ENCODE results near the gene GART. TPM values are rescaled to one million over a fixed set of nuclear protein-coding genes. Genes with fewer than 3 reads are reported as not detected.

Gene GART
- total and polyA plus RNA-seq, 2 of the 8 experiments (the other 6 are each of a cell fraction or from before 2014, with no cell fraction given) = 23.1 to 231 TPM

DNA sequence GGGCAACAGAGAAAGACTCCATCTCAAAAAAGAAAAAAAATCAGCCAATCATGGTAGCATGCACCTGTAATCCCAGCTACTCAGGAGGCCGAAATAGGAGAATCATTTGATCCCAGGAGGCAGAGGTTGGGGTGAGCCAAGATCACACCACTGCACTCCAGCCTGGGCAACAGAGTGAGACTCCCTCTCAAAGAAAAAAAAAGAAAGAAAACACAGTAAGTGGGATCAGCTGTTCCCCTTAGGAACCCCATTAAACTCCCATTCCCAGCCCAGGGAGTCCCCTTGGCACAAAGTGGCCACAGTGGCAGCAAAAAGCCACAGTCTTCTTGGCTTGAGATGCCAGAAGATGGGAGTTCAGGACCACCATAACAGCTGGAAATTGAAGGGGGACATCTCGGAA is 71.2 kb downstream of the GART start:
- Histone ChIP-seq H3K27me3 (replicated peaks in 1 of 4; ENCODE audit: control insufficient read depth in 3 of 4, extremely low read depth in 1 of 4, insufficient read depth in 3 of 4, low read length in 3 of 4) (no peaks in the 10 kb centered on the region), H2BK5ac (ENCODE audit: low read depth, low read length) (no peak overlapping the region), H2BK15ac (ENCODE audit: low read length) (no peak overlapping the region), H3K56ac (replicated peaks; ENCODE audit: insufficient read length, low read depth, low read length) (no peak overlapping the region), H3K79me1 (ENCODE audit: low read depth, low read length) (no peaks in the 10 kb centered on the region), H2BK120ac (replicated peaks; ENCODE audit: low read depth, low read length) (no peak overlapping the region), H2BK12ac (ENCODE audit: low read depth, low read length) (no peak overlapping the region), H3K4me1 (replicated peaks in 1 of 4; ENCODE audit: control insufficient read depth in 3 of 4, insufficient read depth in 4 of 4, low read length in 3 of 4) (no peaks in the 10 kb centered on the region), H3K4me3 (ENCODE audit: extremely low read depth in 1 of 4, insufficient read depth in 2 of 4, low read depth in 3 of 4, low read length in 4 of 4) (no peak overlapping the region), H3K4me2 (ENCODE audit: insufficient read depth in 1 of 2, low read depth in 2 of 2, low read length in 2 of 2) (no peak overlapping the region), H3K27ac (ENCODE audit: low read depth, low read length) (no peak overlapping the region), H4K91ac (replicated peaks; ENCODE audit: insufficient read length, low read length) (no peak overlapping the region), H4K8ac (ENCODE audit: extremely low read depth, insufficient read depth, low read length) (no peak overlapping the region), H4K5ac (ENCODE audit: insufficient read length, low read depth, low read length) (no peak overlapping the region), H3K18ac (ENCODE audit: extremely low read depth, low read length) (no peak overlapping the region), H2AK5ac (ENCODE audit: low read depth, low read length) (no peak overlapping the region), H3K9me3 (ENCODE audit: insufficient read depth in 2 of 2, low read depth in 1 of 2, low read length in 1 of 2) (no peaks in the 10 kb centered on the region), H3K79me2 (ENCODE audit: control insufficient read depth in 1 of 2, insufficient read depth in 2 of 2, low read length in 2 of 2) (peaks cover 3 to 21% of the 10 kb centered on the region in 2 experiments; a peak in 2 of 4 replicates), H4K20me1 (replicated peaks in 1 of 2; ENCODE audit: control insufficient read depth in 1 of 2, insufficient read depth in 2 of 2, low read length in 2 of 2) (no peaks in the 10 kb centered on the region), H3K23me2 (ENCODE audit: low read depth, low read length) (no peaks in the 10 kb centered on the region), H2AFZ (ENCODE audit: low read length) (no peak overlapping the region), H3K9ac (replicated peaks in 1 of 4; ENCODE audit: extremely low read depth in 1 of 4, low read depth in 3 of 4, low read length in 3 of 4) (no peak overlapping the region), H3K4ac (replicated peaks; ENCODE audit: insufficient read length, low read depth, low read length) (no peak overlapping the region), H3K36me3 (ENCODE audit: control insufficient read depth in 2 of 4, insufficient read depth in 4 of 4, low read length in 3 of 4) (no peaks in the 10 kb centered on the region), H2BK20ac (ENCODE audit: low read length) (no peak overlapping the region), H3K23ac (ENCODE audit: insufficient read length) (no peak overlapping the region), H3K14ac (ENCODE audit: insufficient read length) (no peak overlapping the region)
- DNase-seq (ENCODE audit: low read depth in 1 of 2, low spot score in 2 of 2) = no peak
- 89% methylated on average over 2 of the region's 2 CpGs; no CpG with 5 or more reads in 1 of the 2 experiments for WGBS, 2 experiments (ENCODE audit: extremely low coverage in 1 of 2, insufficient coverage in 1 of 2, insufficient read length in 1 of 2, insufficient replicate concordance in 2 of 2, low coverage in 1 of 2, low lambda C conversion rate in 2 of 2, missing lambda C conversion rate in 1 of 2)
- CTCF ChIA-PET (ENCODE audit: partially characterized antibody) = no interaction called here
- POLR2A ChIA-PET (ENCODE audit: partially characterized antibody) = interaction anchor here (0.8 kb wide), 1 partner anchor 20 kb away, joined by 3 read pairs; no protein-coding TSS in a partner anchor
- no peak for FAIRE-seq
- no peak for TF ChIP-seq TAF1 (IDR thresholded peaks at IDR 0.05; ENCODE audit: low read depth, low read length)
